HG03095 (cell line): Measurements from ENCODE around the gene CHIC2.
A peak's percentile ranks its signal among the peaks of the same experiment; 100 is the strongest.
"Not testable (repeated sequence)": the region's sequence is repeated elsewhere in the genome, so short reads cannot be mapped to it uniquely, and the experiment has no call there.

ENCODE experiments used
- ATAC-seq: cut with Tn5 transposase; IDR thresholded peaks from one replicate; pipeline ENCODE4 v1.9.1; 2021; ENCODE audit warnings: moderate library complexity; ENCODE audit not compliant: unreplicated experiment

Gene CHIC2

GRCh38 chr4:54064317-54065111, at the start of gene CHIC2:
Gene CHIC2 (minus strand): TSS chr4:54064605. CDS start chr4:54064300, 305 bp downstream.
- peak; percentile 89 for ATAC-seq

GRCh38 chr4:54113206-54113605, 48.8 kb upstream of the CHIC2 start:
- not testable (repeated sequence) for ATAC-seq

- ATAC-seq = no peak
These were observed 45.6 kb upstream of the CHIC2 start for GRCh38 chr4:54110019-54110416.

- ATAC-seq = no peak
These were observed 45.0 kb upstream of the CHIC2 start for GRCh38 chr4:54109241-54110018.

GRCh38 chr4:54107951-54108748, 43.7 kb upstream of the CHIC2 start:
- no peak for ATAC-seq

GRCh38 chr4:54104907-54105306, 40.5 kb upstream of the CHIC2 start:
- no peak for ATAC-seq

GRCh38 chr4:54103190-54103574, 38.8 kb upstream of the CHIC2 start:
- no peak for ATAC-seq

GRCh38 chr4:54102531-54103106, 38.2 kb upstream of the CHIC2 start:
- no peak for ATAC-seq

GRCh38 chr4:54101190-54102041, 37.0 kb upstream of the CHIC2 start:
- no peak for ATAC-seq

- no peak for ATAC-seq
These were observed 36.3 kb upstream of the CHIC2 start for GRCh38 chr4:54100595-54101189.

- no peak for ATAC-seq
These were observed 35.6 kb upstream of the CHIC2 start, which contains the start of gene GSX2 for GRCh38 chr4:54099748-54100574. Gene GSX2 (plus strand): TSS chr4:54100163. CDS start chr4:54100345, 182 bp downstream.

GRCh38 chr4:54099287-54099747, 34.9 kb upstream of the CHIC2 start:
- no peak for ATAC-seq

GRCh38 chr4:54098375-54098774, 34.0 kb upstream of the CHIC2 start:
- no peak for ATAC-seq

- ATAC-seq = no peak
These were observed 32.7 kb upstream of the CHIC2 start for GRCh38 chr4:54097152-54097551.

- ATAC-seq = no peak
These were observed 32.0 kb upstream of the CHIC2 start for GRCh38 chr4:54096295-54096962.

GRCh38 chr4:54095110-54095825, 30.9 kb upstream of the CHIC2 start:
- no peak for ATAC-seq

- no peak for ATAC-seq
These were observed 30.0 kb upstream of the CHIC2 start for GRCh38 chr4:54094451-54094850.
